Left ventricle myocardium inferior (tissue), 1 donor: ENCODE results near the gene RAB22A. TPM values are rescaled to one million over a fixed set of nuclear protein-coding genes. Genes with fewer than 3 reads are reported as not detected.
"Not testable (repeated sequence)": the region's sequence is repeated elsewhere in the genome, so short reads cannot be mapped to it uniquely, and the experiment has no call there.

Source experiments
- DNase-seq: peaks from one replicate; pipeline ENCODE4 v3.0.0-alpha.2; 2020
- H3K27ac ChIP-seq: fragments of 200-600 bp; replicated peaks from 2 replicates; pipeline ENCODE4 v1.8.0; 2021
- H3K27me3 ChIP-seq: fragments of 200-600 bp; 2 replicates; pipeline ENCODE4 v1.8.0; 2021; ENCODE audit warnings: low read depth
- H3K36me3 ChIP-seq: fragments of 200-600 bp; 2 replicates; pipeline ENCODE4 v1.8.0; 2021
- H3K4me1 ChIP-seq: fragments of 200-600 bp; 2 replicates; pipeline ENCODE4 v1.8.0; 2021
- H3K4me3 ChIP-seq: fragments of 200-600 bp; 2 replicates; pipeline ENCODE4 v1.8.0; 2021; ENCODE audit warnings: mild to moderate bottlenecking, moderate library complexity
- H3K9me3 ChIP-seq: fragments of 200-600 bp; replicated peaks from 2 replicates; pipeline ENCODE4 v1.8.0; 2021
- CTCF ChIP-seq: fragments of 200-600 bp; IDR thresholded peaks from 2 replicates; pipeline ENCODE4 v1.8.0; 2021; ENCODE audit warnings: antibody characterized with exemption, mild to moderate bottlenecking, borderline replicate concordance
- intact Hi-C: fragments of 100-400 bp; cut with micrococcal nuclease; formaldehyde crosslinking; loops from one replicate; pipeline ENCODE4 v1.11.0; 2022
- total RNA-seq: library from RNA; stranded (reverse); fragmentation: NEBNext Ultra II Directional; extraction: Animal tissue kit (Norgen Biotek cat#: 25700); gene quantifications from one replicate; pipeline ENCODE4 v1.2.1, GENCODE V29; 2021
- donor health status: DM: no; HTN: yes; CAD: no; lungs with severe emphysema.

Gene RAB22A
- total RNA-seq, 1 donor from 2014 or later: 6.6 TPM

- Histone ChIP-seq H3K9me3 (no peaks in the 10 kb centered on the region), H3K4me1 (peaks cover 14% of the 10 kb centered on the region), H3K4me3 (no peak overlapping the region), H3K36me3 (peaks cover 51% of the 10 kb centered on the region), H3K27me3 (no peaks in the 10 kb centered on the region), H3K27ac (peak overlapping the region; percentile 9)
- intact Hi-C loops: no loop called here
- no peak for DNase-seq
- TF ChIP-seq CTCF: no peak
Observed at GRCh38 chr20:58361481-58362205, 52.1 kb downstream of the RAB22A start.

- no peak for TF ChIP-seq CTCF
- no peak for DNase-seq
- intact Hi-C loops: no loop called here
- no peaks in the 10 kb centered on the region for H3K27me3 ChIP-seq
- no peak overlapping the region for H3K27ac ChIP-seq
- H3K9me3 ChIP-seq: no peaks in the 10 kb centered on the region
- peaks cover 46% of the 10 kb centered on the region for H3K36me3 ChIP-seq
- no peak overlapping the region for H3K4me3 ChIP-seq
- H3K4me1 ChIP-seq: peaks cover 14% of the 10 kb centered on the region
Observed at GRCh38 chr20:58362206-58362516, 52.6 kb downstream of the RAB22A start.

GRCh38 chr20:58362970-58363369, 53.5 kb downstream of the RAB22A start:
- intact Hi-C loops: no loop called here
- peaks cover 39% of the 10 kb centered on the region for H3K36me3 ChIP-seq
- no peak for TF ChIP-seq CTCF

GRCh38 chr20:58366866-58367265, 57.4 kb downstream of the RAB22A start:
- H3K27ac ChIP-seq: no peak overlapping the region
- peaks cover 11% of the 10 kb centered on the region for H3K36me3 ChIP-seq

More at GRCh38 chr20:58362970-58363369, 53.5 kb downstream of the RAB22A start:
- peaks cover 14% of the 10 kb centered on the region for H3K4me1 ChIP-seq
- no peak overlapping the region for H3K27ac ChIP-seq
- H3K9me3 ChIP-seq: no peaks in the 10 kb centered on the region
- no peak overlapping the region for H3K4me3 ChIP-seq
- H3K27me3 ChIP-seq: no peaks in the 10 kb centered on the region
- no peak for DNase-seq

GRCh38 chr20:58372806-58373205, 63.3 kb downstream of the RAB22A start:
- DNase-seq: no peak
- Histone ChIP-seq H3K36me3 (no peaks in the 10 kb centered on the region), H3K9me3 (no peaks in the 10 kb centered on the region), H3K4me3 (no peak overlapping the region), H3K27ac (no peak overlapping the region), H3K4me1 (no peaks in the 10 kb centered on the region), H3K27me3 (peaks cover 15% of the 10 kb centered on the region)
- TF ChIP-seq CTCF: no peak
- intact Hi-C loops: no loop called here

More at GRCh38 chr20:58366866-58367265, 57.4 kb downstream of the RAB22A start:
- no peak for TF ChIP-seq CTCF
- no peak for DNase-seq
- H3K4me1 ChIP-seq: no peaks in the 10 kb centered on the region
- H3K9me3 ChIP-seq: no peaks in the 10 kb centered on the region
- no peaks in the 10 kb centered on the region for H3K27me3 ChIP-seq
- H3K4me3 ChIP-seq: no peak overlapping the region
- intact Hi-C loops: no loop called here

GRCh38 chr20:58373296-58373695, 63.8 kb downstream of the RAB22A start:
- H3K4me3 ChIP-seq, H3K27ac ChIP-seq, H3K4me1 ChIP-seq, H3K9me3 ChIP-seq, DNase-seq, intact Hi-C loops, H3K36me3 ChIP-seq: not testable (repeated sequence)
- peaks cover 15% of the 10 kb centered on the region for H3K27me3 ChIP-seq
